K562 (cell line): ENCODE measurements around the gene ELF1. TPM values are rescaled to one million over a fixed set of nuclear protein-coding genes. Genes with fewer than 3 reads are reported as not detected.
A peak's percentile ranks its signal among the peaks of the same experiment; 100 is the strongest.

Experiments
- ATF2 ChIP-seq: sonication (generic); formaldehyde crosslinking; IDR thresholded peaks from 2 replicates; pipeline ENCODE4 v1.8.1; 2022; ENCODE audit warnings: missing genetic modification reagents
- BRF1 ChIP-seq: IDR thresholded peaks from 3 replicates; pipeline ENCODE4 v1.6.1; 2011; ENCODE audit warnings: borderline replicate concordance, mild to moderate bottlenecking; ENCODE audit not compliant: insufficient read length; ENCODE audit errors: extremely low read depth
- CLOCK ChIP-seq: fragments of 250-450 bp; sonication (Bioruptor Pico); IDR thresholded peaks from 2 replicates; pipeline ENCODE4 v1.4.0; 2020; ENCODE audit warnings: mild to moderate bottlenecking, moderate library complexity, borderline replicate concordance
- CREBBP ChIP-seq: IDR thresholded peaks from one replicate; pipeline ENCODE4 v1.6.1; 2012; ENCODE audit warnings: low read depth, mild to moderate bottlenecking, control low read depth, inconsistent platforms, low read length
- CTCFL ChIP-seq: IDR thresholded peaks from 2 replicates; pipeline ENCODE4 v1.6.1; 2011; ENCODE audit warnings: borderline replicate concordance, low read depth, mild to moderate bottlenecking, moderate library complexity, low read length; ENCODE audit not compliant: insufficient read depth, poor library complexity, severe bottlenecking
- HDAC1 ChIP-seq, 2 experiments: fragments of 450-650 bp; IDR thresholded peaks; 2 replicates each; pipeline ENCODE4 v1.6.1; 2016 to 2017; ENCODE audit warnings: inconsistent platforms in 1 of 2, mild to moderate bottlenecking in 1 of 2, moderate library complexity in 1 of 2
- KDM1A ChIP-seq, 2 experiments: fragments of 450-650 bp; IDR thresholded peaks; 2 replicates each; pipeline ENCODE4 v1.6.1; 2016; ENCODE audit warnings: mild to moderate bottlenecking in 2 of 2
- LCOR ChIP-seq: sonication (generic); formaldehyde crosslinking; IDR thresholded peaks from 2 replicates; pipeline ENCODE4 v1.8.0; 2022; ENCODE audit warnings: mild to moderate bottlenecking, missing genetic modification reagents
- MAZ ChIP-seq, 2 experiments: fragments of 450-650 bp in 1 of 2; sonication (generic) in 1 of 2; formaldehyde crosslinking; IDR thresholded peaks in 1 of 2; conservative IDR thresholded peaks in 1 of 2; 2 replicates each; pipeline versions ENCODE4 v1.4.0 to v1.5.0; 2020; ENCODE audit warnings: mild to moderate bottlenecking in 1 of 2, missing genetic modification reagents in 1 of 2
- MCM2 ChIP-seq: fragments of 450-650 bp; IDR thresholded peaks from 2 replicates; pipeline ENCODE4 v1.6.1; 2017; ENCODE audit warnings: low read depth, mild to moderate bottlenecking
- MYC ChIP-seq, 2 experiments: fragments of 250-450 bp in 1 of 2; sonication (Bioruptor Pico) in 1 of 2; IDR thresholded peaks; 2 replicates each; pipeline versions ENCODE4 v1.5.1 to v1.6.1; 2012 to 2021; ENCODE audit warnings: low read depth in 2 of 2, borderline replicate concordance in 1 of 2, improper control_type of control experiment in 1 of 2, low read length in 1 of 2, mild to moderate bottlenecking in 1 of 2, moderate library complexity in 1 of 2
- NUFIP1 ChIP-seq: fragments of 450-650 bp; IDR thresholded peaks from 2 replicates; pipeline ENCODE4 v1.6.1; 2018; ENCODE audit not compliant: partially characterized antibody
- POLR2AphosphoS5 ChIP-seq: IDR thresholded peaks from 2 replicates; pipeline ENCODE4 v1.6.1; 2011; ENCODE audit warnings: mild to moderate bottlenecking, low read depth, low read length, moderate library complexity; ENCODE audit not compliant: control insufficient read depth, insufficient read depth
- PYGO2 ChIP-seq: fragments of 450-650 bp; IDR thresholded peaks from 2 replicates; pipeline ENCODE4 v1.6.1; 2016; ENCODE audit warnings: mild to moderate bottlenecking, missing genetic modification characterization, moderate library complexity, missing compliant biosample characterization
- ZFP91 ChIP-seq: sonication (generic); formaldehyde crosslinking; IDR thresholded peaks from 2 replicates; pipeline ENCODE4 v1.8.0; 2022; ENCODE audit warnings: mild to moderate bottlenecking, missing genetic modification reagents
- ZSCAN29 ChIP-seq: fragments of 450-650 bp; IDR thresholded peaks from 2 replicates; pipeline ENCODE4 v1.6.1; 2017
- polyA plus RNA-seq, 8 experiments: library from polyadenylated mRNA; depleted of rRNA in 4 of 8; stranded (reverse) in 5 of 8; unstranded in 3 of 8; fragments of >200 nt; fragmentation: Nextera tagmentation in 2 of 8; fragmentation: Illumina TruSeq in 1 of 8; extraction: Ambion mirVana in 2 of 8; extraction: Trizol in 1 of 8; gene quantifications; 2 replicates each; pipeline versions ENCODE4 v1.2.1 to v1.2.3, GENCODE V29; 2011 to 2014; ENCODE audit warnings: inconsistent platforms in 1 of 8, missing spikeins in 1 of 8
- total RNA-seq, 7 experiments: library from RNA; depleted of rRNA in 6 of 7; stranded (reverse); fragments of >200 nt in 6 of 7; fragmentation: Illumina TruSeq in 2 of 7; extraction: Trizol in 2 of 7; gene quantifications; 2 replicates each; pipeline versions ENCODE4 v1.2.1 to v1.2.3, GENCODE V29; 2011 to 2021; ENCODE audit warnings: low replicate concordance in 1 of 7

The ELF1 gene
- total and polyA plus RNA-seq, 9 of the 15 experiments (the other 6 are each of a cell fraction or from before 2014, with no cell fraction given) = 24.7 to 54.4 (median 33.4) TPM

- TF ChIP-seq CLOCK = no peak
- no peak for TF ChIP-seq HDAC1 (IDR thresholded peaks at IDR 0.05)
- peak in 1 of 2 experiments; percentile 43; a peak in 1 of 4 replicates for TF ChIP-seq MAZ (CRISPR knock-in tag; conservative IDR thresholded peaks at IDR 0.05 in 1 of 2, IDR thresholded peaks at IDR 0.05 in 1 of 2)
- no peak for TF ChIP-seq MCM2
- TF ChIP-seq ATF2 (CRISPR knock-in tag) = no peak
- TF ChIP-seq LCOR = peak; percentile 44; the same call in 1 of the 2 replicates
- peak; percentile 39 for TF ChIP-seq CTCFL
- no peak for TF ChIP-seq ZFP91
- no peak for TF ChIP-seq NUFIP1
- no peak for TF ChIP-seq PYGO2
- TF ChIP-seq ZSCAN29 = no peak
- TF ChIP-seq BRF1 = no peak
- TF ChIP-seq KDM1A (IDR thresholded peaks at IDR 0.05) = no peak
- TF ChIP-seq MYC (IDR thresholded peaks at IDR 0.05; ENCODE audit: low read depth, low read length) = 0 out of 2 replicates have a peak, but pooled peaks have one; percentile 19
- TF ChIP-seq MYC (CRISPR knock-in tag; IDR thresholded peaks at IDR 0.05; ENCODE audit: borderline replicate concordance, low read depth) = no peak
- no peak for TF ChIP-seq CREBBP
- TF ChIP-seq POLR2AphosphoS5 = peak; percentile 40; the same call in 1 of the 2 replicates
Observed at GRCh38 chr13:40974460-40975407, 44.4 kb downstream of the ELF1 start (continued).
